Anterior cingulate cortex (tissue), 58 donors: Measurements from ENCODE around the gene ADAT1.

ENCODE experiments used
- DNase-seq, 58 donors: peaks; one replicate each; lab custom pipeline; 2025; lab: John Stamatoyannopoulos, UW

ADAT1 gene

GRCh38 chr16:75550211-75550662, 72.8 kb downstream of the ADAT1 start:
- peak in 44 of 58 donors; percentile 7 to 81 (median 36) for DNase-seq
